Measurements from ENCODE around the gene PDXDC1.
"Not testable (repeated sequence)": the region's sequence is repeated elsewhere in the genome, so short reads cannot be mapped to it uniquely, and the experiment has no call there.

DNA sequence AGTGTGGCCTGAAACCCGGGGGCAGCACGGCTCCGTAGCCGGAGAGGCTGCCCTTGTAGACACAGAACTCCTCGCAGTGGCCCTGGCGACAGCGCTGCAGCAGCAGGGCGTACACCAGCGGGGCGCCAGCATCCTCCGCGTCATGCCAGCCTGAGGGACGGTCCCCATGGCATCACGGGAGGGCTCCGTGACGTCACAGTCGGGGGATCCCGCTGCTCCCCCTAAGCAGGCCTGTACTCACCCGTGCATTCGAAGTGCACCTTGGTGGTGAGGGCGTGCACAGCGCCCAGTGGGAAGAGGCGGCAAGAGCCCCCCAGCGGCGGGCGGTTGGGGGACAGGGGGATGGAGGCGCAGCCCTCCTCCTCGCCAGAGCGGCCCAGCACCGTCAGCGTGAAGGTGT lies 158.7 kb downstream of the PDXDC1 start:
- not testable (repeated sequence) for TF ChIP-seq CBFB (CRISPR knock-in tag; IDR thresholded peaks at IDR 0.05; ENCODE audit: low read depth); CTCF (IDR thresholded peaks at IDR 0.05); ZNF138 (CRISPR knock-in tag; conservative IDR thresholded peaks at IDR 0.05)
